IPS-NIHi7 (cell line): ENCODE data around the gene YBX1.

Experiments used
- DNase-seq: peaks from one replicate; pipeline ENCODE4 v3.0.0; 2012; ENCODE audit warnings: mixed read lengths; ENCODE audit errors: extremely low spot score

YBX1 gene

DNA sequence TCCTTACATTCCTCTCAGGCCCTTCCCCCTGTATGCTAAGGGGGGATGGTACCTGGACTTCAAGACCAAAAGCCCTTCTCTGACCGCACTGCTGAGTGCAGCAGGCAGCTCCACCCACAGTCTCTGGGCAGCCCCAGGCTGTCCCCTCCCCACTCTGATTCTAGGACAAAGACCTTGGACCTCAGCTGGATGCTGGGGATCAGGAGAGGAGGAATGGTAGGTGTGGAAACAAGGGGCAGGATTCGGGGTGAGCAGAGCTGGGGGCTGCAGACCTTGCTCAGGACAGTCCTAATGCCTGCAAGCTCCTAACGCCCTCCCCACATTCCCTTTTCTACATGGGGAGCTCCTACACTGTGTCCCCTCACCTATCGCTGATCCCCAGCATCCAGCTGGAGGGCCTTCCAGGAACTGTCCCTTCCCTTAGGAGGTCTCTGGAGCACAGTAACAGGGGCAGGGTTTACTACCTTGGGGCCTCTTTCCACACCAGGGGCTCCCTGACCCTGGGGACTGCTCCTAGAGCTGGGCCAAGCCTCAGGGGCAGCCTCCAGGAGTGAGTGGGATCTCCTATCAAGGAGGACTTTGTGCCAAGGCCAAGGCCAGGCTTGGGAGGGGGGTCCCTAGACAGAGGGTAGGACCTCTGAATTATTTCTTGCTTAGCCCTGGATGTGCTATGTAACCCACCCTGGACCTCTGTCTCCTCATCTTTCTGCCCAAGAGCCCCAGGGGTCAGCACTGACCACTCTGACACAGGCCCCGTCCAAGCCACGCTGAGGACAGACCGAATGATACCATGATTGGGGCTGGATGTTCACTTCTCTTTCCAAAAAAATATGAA is 52.2 kb downstream of the YBX1 start:
- no peak for DNase-seq

DNA sequence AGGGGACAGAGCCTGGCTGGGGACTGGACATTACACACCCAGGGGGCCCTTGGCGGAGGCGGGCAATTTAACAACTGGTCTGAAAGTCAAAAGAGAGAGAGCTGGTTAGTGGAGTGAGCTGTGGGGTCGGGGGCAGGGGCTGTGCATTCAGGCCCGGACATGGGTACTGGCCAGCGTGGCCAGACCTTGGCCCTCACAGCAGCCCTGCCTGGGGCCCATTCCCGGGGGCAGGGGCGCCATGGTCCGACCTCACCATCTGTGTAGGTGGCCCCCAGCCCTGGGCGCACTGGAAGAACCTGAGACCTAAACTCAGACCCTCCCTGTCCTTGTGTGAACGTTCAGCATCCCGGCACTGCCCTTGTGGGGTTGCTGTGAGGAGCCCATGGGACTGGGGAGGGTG is 52.8 kb downstream of the YBX1 start:
- no peak for DNase-seq

DNA sequence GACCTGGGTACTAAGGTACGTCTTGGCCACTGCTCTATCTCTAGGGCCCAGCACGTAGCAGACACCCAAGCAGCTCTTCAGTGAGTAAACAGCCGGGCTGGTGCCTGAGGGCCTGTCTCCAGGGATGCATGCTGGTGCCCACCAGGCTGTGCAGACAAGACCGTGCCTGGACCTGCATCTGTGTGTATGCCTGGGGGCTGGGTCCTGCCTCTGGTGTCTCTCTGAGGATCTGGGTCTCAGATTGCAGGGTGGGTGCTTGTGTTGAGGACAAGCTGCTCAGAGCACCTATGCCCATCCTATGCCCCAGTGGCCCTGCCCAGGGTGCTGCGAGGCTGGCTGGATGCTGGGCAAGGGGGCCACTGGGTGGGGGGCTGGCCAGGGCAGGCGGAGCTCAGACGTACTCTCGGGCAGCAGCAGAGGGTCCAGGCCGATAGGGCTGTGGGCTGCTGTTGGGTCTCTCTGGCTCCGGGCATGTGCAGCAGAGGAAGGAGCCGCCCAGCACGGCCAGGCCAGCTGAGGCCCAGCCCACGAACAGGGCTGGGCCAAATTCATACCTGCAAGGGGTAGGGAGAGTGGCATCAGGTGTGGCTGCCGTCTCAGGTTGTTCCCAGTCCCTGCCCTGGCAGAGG is 53.4 kb downstream of the YBX1 start:
- no peak for DNase-seq

DNA sequence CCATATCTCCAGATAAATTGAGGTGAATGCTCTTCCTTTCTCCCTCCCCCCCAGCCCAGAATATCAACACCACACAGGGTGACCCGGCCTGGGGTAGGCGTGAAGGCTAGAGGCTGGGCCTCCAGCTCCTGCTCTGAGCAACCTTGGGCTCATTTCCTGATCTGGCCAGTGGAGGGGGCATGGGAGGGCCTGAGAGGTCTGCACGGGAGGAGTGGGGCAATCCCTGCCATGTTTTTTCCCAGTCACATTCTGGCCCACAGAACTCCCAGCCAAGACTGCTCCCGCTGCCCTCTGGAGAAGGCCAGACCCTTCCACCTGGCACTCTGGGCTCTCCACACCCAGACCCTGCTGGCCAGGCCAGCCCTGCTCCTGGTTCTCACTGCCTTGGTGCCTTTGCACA is 53.9 kb downstream of the YBX1 start:
- DNase-seq, result peak; percentile 66

DNA sequence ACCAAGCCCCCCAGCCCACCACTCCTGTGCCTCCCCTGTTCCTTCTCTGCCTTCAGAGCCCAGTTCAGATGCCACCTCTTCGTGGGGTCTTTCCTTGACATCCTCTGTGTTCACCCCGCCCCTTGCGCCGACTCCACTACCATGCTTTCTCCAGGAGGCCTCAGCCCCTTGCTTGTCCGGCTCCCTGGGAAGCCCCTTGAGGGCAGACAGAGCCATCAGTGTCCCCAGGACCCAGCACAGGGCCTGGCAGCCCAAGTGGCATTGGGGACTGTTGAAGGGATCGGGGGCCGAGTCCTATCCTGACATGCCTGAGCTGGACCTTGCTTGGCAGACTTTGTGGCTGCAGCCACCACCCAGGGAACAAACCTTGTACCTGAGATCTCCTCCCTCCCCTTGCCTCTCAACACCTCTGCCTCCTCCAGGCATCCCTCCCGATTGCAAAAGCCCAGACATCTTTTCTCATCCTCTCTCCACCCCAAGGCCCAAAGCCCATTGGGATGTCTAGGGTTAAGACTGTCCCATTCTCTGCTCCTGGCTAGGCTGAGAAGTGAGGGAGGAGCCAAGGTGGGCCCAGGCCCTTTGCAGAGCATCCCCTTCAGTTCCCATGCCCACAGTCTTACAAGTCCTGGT is 54.5 kb downstream of the YBX1 start:
- DNase-seq, result no peak

DNA sequence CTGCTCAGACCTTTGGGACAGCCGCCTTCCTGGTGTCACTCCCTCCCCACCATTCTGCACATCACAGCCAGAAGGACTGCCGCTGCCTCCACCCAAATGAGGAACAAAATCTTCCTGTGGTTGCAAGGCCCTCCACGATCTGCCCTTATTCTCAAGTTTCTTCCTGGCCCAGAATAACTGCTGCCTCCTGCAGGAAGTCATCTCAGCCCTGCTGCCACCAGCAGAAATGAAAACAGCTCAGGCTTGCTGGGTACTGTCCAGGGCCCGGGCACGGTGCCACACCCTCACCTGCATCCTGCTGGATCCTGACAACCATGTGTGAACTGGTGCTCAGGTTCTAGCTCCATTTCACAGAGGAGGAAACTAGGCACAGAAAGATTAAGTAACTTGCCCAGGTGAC is 55.0 kb downstream of the YBX1 start:
- DNase-seq, result no peak

DNA sequence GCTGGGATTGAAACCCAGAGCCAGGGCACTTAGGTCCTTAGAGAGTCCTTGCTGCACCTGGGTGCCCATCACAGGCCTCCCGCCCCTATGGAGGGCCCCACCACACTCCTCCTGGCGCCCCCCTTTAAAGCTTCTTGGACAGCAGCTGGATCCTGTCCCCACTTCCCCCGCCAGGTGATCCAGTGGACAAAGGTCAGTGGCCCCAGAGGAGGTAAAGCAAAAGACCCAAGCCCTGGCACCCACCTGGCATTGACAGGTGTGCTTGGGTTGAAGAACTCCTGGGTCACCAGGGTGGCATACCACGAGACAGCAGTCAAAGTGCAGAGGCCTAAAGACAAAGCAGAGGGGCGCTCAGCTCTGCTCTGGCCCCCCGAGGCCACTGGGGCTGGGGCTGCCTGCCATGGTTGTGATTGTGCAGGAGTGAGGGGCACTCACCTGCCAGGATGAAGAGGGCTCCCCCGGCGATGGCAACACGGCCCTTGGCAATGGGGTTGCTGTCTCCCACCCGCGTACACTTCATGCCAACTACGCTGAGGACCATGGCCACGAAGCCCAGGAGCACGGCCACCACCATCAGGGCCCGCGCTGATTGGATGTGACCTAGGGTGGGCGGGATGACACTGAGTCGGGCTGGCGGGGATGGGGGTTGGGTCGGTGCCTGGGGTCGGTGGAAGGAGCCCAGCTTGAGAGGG is 55.9 kb downstream of the YBX1 start:
- no peak for DNase-seq

DNA sequence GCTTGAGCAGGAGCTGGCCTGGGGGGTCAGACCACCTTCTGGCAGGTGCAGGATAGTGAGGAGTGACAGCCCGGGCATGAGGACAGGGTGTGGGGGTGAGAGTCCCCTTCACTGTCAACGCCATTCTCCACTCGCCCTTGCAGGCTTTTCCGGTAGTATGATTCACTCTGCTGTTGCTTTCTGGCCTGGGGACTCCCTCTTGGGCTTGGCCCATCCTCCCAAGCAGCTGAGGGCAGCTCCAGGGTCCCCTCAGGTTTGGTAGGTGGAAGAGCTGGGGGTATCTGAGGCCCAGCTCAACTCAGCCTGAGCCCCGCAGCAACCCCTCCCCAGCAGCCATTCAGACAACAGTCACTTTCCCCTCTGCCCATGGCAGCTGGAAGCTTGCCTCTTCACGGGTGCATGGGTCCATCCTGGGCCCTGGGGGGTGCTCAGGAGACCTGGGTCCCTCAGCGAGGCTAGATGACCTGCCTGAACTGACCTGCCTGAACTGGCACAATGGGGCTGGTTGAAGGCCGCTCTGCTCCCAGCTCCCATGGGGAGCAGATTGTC is 56.5 kb downstream of the YBX1 start:
- no peak for DNase-seq

DNA sequence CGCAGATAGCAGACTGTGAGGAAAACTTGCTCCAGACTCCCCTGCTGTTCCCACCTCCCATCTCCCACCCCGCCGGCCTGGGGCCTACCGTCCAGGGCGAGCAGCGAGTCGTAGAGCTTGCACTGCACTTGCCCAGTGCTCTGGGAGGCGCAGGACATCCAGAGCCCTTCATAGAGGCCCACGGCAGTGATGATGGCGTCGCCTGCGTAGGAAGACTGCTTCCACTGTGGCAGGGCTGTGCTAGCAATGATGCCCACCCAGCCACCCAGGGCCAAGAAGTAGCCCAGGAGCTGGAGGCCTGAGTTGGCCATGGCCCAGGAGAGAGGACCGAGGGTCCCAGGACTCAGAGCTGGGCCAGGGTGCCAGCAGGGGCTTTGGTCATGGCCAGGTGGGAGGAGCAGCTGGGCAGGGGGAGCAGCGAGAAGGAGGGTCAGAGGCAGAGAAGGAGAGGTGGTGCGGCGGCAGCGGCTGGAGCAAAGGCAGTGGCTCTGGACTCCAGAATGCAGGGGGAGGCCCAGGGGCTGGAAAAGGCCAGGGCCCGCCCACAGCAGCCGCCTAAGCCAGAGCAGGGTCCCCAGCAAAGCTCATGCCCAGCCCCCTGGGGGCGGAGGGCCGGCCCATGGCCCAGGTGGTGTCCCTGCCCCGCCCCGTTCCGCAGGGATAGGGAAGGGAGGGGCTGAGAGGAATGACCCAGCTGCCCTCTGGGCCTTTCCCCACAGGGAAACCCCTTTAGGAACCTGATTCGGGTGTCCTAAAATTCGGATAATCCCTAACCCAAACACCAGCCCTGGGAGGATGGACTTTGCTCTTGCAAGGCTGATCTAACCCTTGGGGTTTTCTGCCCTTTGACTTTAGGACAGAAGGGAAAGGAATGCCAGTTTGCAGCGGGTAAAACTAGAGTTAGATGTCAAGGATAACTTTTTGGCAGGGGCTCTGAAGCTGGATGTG is 57.8 kb downstream of the YBX1 start, which contains the start of gene CLDN19:
CLDN19 (minus strand) TSS at position 484 of the 948 bp plus-strand sequence; CDS start at position 311, 173 bp downstream.
- DNase-seq, result peak; percentile 99

DNA sequence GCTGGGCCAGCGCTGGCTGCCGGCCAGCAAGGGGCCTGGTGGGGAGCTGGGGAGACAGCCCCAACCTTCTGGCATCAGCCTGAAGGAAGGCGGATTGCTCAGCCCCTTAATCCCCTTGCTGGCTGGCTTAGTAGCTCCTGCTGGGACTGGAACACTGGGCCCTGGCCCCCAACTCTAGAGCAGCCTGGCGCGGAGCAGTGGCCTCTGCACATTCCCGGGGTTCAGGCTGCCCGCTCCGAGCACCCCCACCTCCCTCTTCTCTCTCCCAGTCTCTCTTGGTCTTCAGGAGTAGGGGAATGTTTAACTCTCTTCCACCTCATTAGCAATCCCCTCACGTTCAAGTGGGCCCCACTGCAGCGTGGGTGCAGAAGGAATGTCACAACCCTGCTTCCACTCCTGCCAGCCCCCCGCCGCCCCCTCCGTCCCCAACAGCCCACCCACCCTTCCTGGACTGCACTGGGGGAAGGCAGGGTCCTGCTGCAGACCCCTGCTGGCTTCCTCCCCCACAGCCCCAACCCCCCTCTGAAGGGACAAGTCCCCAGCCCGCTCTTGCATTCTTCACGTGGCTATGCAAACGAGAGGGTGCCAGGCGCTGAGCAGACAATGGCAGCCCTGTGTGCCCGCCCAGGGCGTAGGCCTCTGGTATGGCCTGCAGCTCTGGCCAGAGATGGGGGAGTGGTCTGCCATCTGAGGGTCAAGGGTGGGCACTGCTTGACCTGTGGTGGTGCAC is 58.8 kb downstream of the YBX1 start:
- DNase-seq, result peak; percentile 57

DNA sequence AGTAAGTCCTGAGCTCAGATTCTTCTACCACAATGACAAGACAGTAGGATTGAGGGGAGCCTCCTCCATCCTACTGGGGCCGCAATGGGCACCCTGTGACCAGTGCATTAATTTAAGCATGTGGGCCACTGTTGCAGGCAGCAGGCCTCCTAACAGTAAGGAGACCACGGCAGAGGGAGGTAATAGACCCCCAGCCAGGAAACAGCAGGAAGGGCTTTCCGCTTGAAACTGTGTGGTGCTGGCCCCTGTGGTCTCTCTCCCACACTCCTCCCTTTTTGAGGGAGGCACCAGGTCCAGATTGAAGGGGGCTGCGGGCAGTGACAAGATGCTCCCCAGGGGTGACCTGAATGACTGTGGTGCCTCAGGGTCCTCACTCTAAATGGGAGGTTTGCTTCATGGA is 59.5 kb downstream of the YBX1 start:
- DNase-seq, result no peak

DNA sequence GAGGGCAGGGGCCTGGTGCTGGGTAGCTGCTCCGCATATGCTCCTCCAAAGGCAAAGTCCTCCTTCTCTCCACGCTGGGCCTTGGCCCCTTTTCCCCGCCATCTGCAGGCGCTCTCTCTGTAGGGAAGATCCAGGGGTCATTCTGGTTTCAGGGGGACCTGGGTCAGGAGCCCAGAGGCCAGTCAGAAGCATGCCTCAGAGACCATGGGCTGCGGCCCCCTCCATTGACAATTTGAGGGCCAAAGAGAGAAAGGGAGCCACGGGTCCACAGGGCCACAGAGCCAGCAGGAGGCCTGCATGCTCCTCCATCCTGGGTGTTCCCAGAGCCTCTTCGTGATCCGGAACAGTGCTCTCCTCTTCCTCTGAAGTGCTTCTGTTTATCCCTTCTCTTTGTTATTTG is 59.9 kb downstream of the YBX1 start:
- no peak for DNase-seq

DNA sequence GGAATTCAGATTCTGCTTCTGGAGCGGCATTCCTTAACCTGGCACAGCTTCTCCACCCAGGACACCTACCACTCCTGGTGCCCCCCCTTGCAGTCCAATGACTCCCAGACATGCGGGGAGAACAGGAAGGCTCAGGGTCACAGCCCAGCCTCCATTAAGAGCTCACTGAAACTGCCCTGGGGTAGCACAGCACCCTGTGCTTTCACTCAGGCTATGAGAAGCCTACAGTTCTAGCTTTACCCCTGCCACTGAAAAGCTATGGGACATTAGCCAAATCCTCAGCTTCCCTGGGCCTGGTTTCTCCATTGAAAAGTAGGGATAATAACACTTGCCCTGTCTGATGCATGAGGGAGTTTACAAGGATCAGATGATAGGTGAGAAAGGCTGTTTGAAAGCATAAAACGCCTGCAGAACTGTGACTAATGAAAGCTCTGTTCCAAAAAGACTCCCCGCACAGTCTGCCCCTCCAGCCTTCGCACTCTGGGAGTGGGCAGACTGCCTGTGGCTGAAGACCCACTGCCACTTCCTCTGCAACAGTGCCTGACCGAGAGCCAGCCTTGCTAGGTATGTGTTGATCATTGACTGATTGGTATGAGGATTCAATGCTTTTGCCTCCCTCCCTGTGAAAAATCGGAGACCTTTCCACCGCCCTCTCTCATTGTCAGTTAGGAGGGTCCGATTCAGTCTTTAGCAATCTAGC is 60.5 kb downstream of the YBX1 start:
- no peak for DNase-seq

DNA sequence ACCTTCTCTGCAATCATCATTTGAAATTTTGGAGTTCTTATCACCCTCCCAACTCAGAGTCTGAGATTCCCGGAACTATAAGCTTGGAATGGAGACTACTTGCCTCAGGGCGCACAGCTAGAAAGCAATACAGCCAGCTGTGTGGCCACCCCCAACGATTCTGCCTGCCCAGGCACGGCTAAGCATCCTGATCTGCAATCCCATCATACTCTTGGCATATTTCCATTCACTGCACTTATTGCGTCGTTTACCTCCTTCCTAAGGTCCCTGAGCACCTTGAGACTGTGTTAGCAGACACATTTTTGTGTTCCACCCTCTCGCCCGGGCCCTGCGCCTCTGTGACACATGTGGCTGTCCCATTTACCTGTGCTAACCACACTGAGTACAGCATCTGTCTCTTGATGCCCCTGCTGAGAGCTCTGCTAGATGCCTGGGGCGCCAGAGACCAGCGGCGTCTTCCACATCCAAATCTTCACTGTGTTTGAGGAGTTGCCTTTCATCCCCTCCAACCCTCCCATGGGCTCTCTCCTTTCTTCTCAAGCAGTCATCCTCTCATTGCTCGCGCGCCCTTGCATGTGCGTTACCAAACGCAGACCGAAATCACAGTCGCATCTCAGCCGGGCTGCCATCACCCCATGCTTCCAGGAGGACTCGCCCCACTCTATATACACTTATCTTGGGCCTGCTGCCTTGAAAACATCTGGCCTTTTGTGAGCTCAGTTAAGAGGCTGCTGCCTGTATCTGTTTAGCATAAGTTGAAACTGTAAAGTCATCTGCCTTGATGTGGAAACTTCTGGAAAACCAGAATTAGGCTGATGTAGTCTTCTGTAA is 61.3 kb downstream of the YBX1 start:
- DNase-seq, result no peak

DNA sequence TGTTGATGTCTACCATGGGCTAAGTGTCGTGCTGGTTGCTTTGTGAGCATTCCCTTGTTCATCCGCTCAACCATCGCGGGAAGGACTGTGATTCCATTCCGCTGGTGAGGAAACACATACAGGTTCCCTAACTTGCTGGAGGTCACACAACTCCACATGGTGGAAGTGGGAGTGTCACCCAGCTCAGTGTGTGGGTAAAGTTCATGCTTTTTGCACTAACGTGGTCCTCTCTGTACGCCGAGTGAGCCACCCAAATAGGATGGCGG is 61.9 kb downstream of the YBX1 start:
- no peak for DNase-seq

DNA sequence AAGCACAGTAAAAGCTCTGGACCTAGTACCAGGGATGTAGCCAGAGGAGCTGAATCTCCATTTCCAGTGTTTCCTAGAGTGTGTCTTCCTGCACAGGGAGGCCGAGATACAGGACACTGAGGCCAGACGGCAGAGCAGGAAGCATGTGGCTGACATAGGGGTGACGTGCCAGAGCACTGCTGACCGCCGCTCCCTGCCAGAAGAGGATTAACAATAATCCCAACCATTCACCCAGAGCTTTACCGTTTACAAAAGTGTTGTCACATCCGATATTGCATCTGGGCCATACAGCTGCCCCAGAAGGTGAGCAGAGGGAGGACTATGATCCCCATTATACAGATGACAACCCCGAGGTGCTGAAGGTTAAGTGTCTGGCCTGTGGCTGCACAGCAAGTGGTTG is 63.6 kb downstream of the YBX1 start:
- DNase-seq, result no peak

DNA sequence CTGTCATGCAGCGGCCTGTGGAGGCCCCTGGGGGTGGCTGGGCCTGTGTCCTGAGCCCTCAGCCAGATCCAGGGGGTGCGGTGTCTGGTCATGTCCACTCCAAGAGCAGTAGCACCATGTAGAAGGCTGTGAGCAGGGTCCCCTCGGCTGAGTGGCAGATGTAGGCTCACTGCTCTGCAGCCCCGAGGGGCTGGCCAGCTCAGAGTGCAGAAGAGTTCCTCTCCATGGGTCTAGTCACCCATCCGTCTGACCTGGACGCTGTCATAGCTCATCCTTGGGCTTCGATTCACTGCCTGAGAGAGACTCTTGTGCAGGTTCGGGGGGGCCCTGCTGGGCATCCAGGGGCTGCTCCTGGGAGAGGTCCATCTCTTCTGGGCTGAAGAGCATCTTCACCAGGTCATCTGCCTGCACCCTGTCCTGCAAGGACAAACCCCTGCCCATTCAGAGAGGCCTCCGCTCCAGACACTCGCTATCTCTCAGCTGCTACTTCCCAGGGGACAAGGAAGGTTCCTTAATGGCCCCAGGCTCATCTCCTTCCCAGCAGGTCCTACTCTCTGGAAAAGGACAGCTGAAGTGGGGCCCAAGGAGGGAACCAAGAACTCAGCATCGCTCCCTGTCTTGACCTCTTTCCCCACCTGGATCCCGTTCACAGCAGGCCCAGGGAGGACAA is 64.4 kb downstream of the YBX1 start:
- no peak for DNase-seq

DNA sequence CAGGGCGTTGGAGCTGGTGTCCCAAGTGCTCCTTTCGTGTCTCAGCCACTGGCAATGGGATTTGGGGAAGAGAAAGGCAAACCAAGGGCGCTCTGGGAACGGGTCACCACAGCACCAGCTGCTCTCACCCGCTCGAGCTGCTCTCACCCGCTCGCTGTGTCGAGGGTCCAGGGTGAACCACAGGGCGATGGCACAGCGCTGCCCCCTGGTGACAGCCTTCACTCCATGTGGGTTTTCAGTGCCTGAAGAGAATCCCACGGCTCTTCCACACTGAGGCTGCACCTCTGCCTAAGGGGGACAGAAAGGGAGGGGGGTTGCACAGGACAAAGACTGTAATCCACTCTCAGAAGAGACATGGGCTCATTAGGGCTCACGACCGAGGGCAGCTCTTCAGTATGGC is 64.9 kb downstream of the YBX1 start:
- peak; percentile 74 for DNase-seq
